GM12891 (cell line): ENCODE data around the gene STXBP6.

ENCODE experiments used
- POLR2AphosphoS5 ChIP-seq: IDR thresholded peaks from 2 replicates; pipeline ENCODE4 v1.6.1; 2011; ENCODE audit warnings: low read depth, low read length, control low read depth
- SPI1 ChIP-seq: IDR thresholded peaks from 2 replicates; pipeline ENCODE4 v1.6.1; 2011; ENCODE audit warnings: low read depth, low read length, control low read depth

DNA sequence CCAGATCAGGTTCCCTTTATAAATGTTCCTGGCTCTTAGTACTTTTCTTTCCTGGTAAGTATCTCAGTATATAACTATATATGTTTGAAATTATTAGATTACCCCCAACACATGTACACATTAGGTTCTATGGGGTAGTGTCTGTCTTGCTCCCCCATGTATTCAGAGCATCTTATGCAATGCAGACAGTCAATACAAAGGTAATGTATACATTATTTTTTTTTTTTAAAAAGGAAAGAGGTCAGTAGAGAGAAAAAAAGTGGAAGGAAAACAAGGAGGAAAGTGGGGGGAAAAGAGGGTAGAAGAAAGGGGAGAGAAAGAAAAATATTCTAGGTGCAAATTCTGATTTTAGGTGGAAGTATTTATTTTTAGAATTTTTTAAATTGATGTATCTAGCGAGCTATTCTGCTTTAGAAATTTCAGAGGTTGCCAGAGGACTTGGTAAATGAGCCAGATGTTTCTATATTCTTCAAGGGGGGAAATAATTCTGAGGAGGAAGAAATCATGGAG, 157.9 kb downstream of the STXBP6 start:
- TF ChIP-seq SPI1 (no peak), POLR2AphosphoS5 (no peak)
